ENCODE measurements around the gene AQP12B. TPM values are rescaled to one million over a fixed set of nuclear protein-coding genes. Genes with fewer than 3 reads are reported as not detected.

AQP12B gene
- total RNA-seq, 1 experiment from 2014 or later = not detected

DNA sequence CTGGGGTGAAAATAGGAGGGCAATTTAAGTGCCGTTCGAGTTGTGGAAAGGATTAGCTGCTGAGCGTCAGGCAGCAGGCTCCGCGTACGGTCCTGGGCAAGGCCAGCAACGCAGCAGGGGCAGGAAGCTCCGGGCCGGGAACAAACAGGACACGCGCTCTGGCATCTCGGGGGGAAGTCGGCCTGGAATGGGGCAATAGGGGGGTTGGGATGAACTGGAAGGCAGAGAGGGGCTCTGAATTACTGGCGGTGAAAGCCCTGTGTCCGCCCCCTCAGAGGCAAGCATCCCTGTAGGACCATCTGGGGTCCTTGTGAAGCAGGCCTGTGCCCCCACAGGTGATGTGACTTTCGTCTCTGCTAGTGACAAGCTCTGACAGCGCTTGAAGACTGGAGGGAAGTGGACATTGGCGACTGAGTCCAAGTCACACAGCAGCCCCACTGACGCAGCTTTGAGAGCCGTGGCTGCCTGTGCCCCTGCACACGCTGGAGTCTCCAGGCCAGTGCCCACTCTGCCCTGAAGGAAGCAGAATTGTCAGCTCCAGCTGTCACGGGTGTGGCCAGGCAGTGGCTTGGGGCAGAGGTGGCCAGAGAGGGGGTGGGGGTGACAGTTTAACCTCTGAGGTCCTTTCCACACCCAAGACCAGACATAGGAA is 35.1 kb downstream of the AQP12B start:
- no peak for DNase-seq
- Histone ChIP-seq H3K9me3 (0 out of 2 replicates have a peak, but pooled peaks cover 1% of the 10 kb centered on the region), H3K27me3 (peaks cover 22% of the 10 kb centered on the region), H3K36me3 (no peaks in the 10 kb centered on the region), H3K4me3 (no peak overlapping the region)

- Histone ChIP-seq H3K27me3 (peaks cover 17% of the 10 kb centered on the region; the same call in 1 of the 2 replicates), H3K4me3 (no peak overlapping the region), H3K36me3 (no peaks in the 10 kb centered on the region), H3K9me3 (0 out of 2 replicates have a peak, but pooled peaks cover 1% of the 10 kb centered on the region)
- DNase-seq = no peak
These were observed 35.7 kb downstream of the AQP12B start for GRCh38 chr2:240646900-240647502.

DNA sequence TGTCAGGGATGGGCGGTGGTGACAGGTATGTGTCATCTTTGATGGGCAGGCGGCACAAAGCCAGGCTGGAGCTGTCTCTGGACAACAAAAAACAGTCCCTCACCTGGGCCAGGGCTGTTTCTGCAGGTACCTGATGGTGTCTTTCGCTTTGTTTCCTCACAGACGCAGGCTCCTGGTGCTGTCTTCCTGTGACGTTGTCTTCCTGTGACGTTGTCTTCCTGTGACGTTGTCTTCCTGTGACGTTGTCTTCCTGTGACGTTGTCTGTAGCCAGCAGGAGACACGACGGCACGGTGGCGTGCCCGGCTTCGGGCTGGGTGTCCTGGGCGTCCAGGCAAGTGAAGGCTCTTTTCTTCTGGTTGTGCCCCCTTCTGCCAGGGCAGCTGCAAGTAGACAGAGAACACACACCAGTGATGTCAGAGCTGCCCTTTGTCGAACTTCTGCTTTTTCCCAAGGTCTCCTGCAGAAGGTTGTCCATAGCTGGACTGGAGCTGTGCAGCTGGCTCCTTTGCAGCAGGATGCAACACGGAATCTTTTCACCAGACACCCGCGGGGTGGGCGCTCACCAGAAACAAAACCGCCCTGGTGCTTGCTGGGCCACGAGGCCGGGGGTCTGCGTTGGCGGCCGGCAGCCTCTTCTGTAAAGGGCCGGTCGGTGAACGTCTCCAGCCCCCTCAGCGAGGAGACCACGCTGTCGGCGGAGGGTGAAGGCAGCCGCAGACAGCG is 36.3 kb downstream of the AQP12B start:
- DNase-seq = no peak
- Histone ChIP-seq H3K9me3 (0 out of 2 replicates have a peak, but pooled peaks cover under 1% of the 10 kb centered on the region), H3K4me3 (no peak overlapping the region), H3K27me3 (peaks cover 12% of the 10 kb centered on the region; the same call in 1 of the 2 replicates), H3K36me3 (no peaks in the 10 kb centered on the region)

DNA sequence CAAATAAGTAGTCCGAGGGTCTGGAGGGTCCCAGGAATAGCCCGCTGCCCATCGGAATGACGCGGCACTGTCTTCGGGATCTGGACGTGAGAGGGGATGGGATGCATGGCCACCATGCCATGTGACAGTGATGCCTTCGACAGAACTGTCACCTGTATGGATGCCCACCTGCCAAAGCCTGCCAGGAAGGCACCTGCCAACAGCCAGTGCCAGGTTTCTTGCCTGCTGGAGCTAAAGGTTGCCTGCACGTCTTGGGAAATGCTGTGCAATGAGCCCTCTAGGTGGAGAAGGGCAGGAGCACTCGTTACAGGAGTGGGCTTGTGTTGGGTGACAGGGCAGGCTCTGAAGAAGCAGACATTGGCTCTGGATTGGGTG is 36.9 kb downstream of the AQP12B start:
- Histone ChIP-seq H3K4me3 (no peak overlapping the region), H3K36me3 (no peaks in the 10 kb centered on the region), H3K9me3 (no peaks in the 10 kb centered on the region), H3K27me3 (peaks cover 10% of the 10 kb centered on the region; the same call in 1 of the 2 replicates)
- DNase-seq = no peak

DNA sequence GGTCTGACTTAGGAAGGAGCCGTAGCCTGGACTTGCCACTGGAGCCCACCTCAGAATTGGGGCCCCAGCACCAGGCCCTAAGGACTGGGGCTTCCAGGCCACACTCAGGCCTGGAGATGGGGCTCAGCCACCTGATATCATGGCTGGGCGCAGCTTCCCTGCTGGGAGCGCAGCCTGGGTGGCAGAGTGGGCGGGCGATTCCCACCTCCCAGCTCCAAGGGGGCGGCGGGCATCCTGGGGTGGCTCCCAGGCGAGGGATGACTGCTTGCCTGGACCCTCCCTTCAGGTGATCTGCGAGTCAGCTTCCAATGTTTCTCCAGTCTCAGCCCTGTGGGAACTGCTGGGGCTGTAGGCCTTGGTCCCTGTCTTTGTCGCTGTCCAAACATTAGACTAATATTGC is 37.3 kb downstream of the AQP12B start:
- DNase-seq = no peak
- Histone ChIP-seq H3K27me3 (peaks cover 8% of the 10 kb centered on the region; the same call in 1 of the 2 replicates), H3K4me3 (no peak overlapping the region), H3K9me3 (no peaks in the 10 kb centered on the region), H3K36me3 (no peaks in the 10 kb centered on the region)

- Histone ChIP-seq H3K27me3 (peaks cover 6% of the 10 kb centered on the region; the same call in 1 of the 2 replicates), H3K9me3 (no peaks in the 10 kb centered on the region), H3K4me3 (no peak overlapping the region), H3K36me3 (no peaks in the 10 kb centered on the region)
- DNase-seq = no peak
These were observed 37.8 kb downstream of the AQP12B start for GRCh38 chr2:240644859-240645301.

- Histone ChIP-seq H3K36me3 (no peaks in the 10 kb centered on the region), H3K9me3 (no peaks in the 10 kb centered on the region), H3K27me3 (no peaks in the 10 kb centered on the region; the same call in 1 of the 2 replicates), H3K4me3 (no peak overlapping the region)
- no peak for DNase-seq
These were observed 38.5 kb downstream of the AQP12B start for GRCh38 chr2:240644171-240644651.

DNA sequence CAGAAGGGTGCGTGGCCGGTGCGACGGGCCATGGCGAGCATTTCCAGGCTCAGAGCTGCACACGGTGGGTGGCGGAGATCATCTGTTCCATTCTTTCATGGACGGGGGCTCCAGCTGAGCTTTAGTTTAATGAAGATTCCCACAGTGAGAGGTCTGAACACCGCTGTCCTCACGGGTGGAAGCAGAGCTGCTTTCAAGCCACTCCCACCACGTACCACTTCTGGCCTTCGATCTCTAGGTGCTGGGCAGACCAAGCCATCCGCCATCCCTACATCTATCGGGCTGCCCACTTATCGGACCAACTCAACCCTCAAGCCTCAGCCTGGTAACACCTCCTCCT is 38.9 kb downstream of the AQP12B start:
- Histone ChIP-seq H3K4me3 (no peak overlapping the region), H3K9me3 (no peaks in the 10 kb centered on the region), H3K27me3 (peaks cover 3% of the 10 kb centered on the region; the same call in 1 of the 2 replicates), H3K36me3 (no peaks in the 10 kb centered on the region)
- DNase-seq = no peak

- DNase-seq = no peak
- no peaks in the 10 kb centered on the region for H3K9me3 ChIP-seq
- H3K27me3 ChIP-seq = peaks cover 3% of the 10 kb centered on the region; the same call in 1 of the 2 replicates
- no peaks in the 10 kb centered on the region for H3K36me3 ChIP-seq
- H3K4me3 ChIP-seq = no peak overlapping the region
These were observed 39.4 kb downstream of the AQP12B start for GRCh38 chr2:240643093-240643810.

DNA sequence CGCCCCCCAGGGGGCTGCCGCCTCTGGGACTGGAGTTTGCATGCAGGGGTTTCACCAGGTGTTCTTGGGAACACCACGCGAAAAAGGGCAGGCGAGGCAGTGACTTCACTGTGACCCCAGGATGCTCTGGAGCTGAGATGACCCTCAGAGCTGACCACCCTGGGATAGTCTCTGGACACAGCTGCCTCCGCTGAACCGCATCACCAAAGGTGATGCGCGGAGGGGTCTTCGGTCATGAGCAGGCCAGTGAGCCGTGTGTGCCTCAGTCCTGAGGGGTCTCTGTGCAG is 39.9 kb downstream of the AQP12B start:
- Histone ChIP-seq H3K9me3 (no peaks in the 10 kb centered on the region), H3K4me3 (no peak overlapping the region), H3K27me3 (peaks cover 3% of the 10 kb centered on the region; the same call in 1 of the 2 replicates), H3K36me3 (no peaks in the 10 kb centered on the region)
- DNase-seq = no peak

DNA sequence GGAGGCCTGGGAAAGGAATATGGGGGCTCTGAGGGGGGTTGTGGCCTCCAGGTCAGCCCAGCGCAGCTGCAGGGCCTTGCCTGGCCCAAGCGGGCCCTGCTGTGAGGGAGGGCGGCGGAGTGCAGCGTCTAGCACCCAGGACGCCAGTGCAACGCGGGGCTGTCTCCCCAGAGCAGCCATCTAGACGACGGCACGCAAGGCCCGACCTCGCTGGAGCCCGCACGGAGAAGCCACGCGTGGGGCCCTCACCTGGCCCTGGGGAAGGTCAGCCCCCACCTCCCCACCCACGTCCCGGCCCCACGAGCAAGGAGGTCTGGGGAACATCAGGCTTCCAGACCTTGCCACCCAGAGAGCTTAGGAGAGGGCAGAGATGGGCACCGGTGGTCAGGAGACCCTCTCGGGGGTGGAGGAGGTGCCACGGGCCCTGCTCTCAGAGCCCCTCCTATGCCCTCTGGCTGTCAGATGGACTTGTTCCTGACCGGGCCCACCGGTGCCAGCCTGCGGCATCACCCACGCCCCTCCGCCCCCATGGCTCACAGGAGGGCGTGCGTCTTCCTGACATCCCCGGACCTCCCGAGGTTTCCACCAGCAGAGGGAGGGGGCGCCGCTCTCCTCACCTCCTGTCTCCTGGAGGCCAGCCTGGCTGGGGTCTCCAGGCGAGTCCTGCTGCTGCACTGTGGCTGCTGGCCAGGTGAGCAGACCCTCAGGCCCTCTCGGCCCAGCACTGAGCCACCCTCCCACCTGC is 40.5 kb downstream of the AQP12B start:
- Histone ChIP-seq H3K9me3 (no peaks in the 10 kb centered on the region), H3K4me3 (no peak overlapping the region), H3K36me3 (no peaks in the 10 kb centered on the region), H3K27me3 (peaks cover 3% of the 10 kb centered on the region; the same call in 1 of the 2 replicates)
- DNase-seq = no peak

- Histone ChIP-seq H3K9me3 (no peaks in the 10 kb centered on the region), H3K4me3 (no peak overlapping the region), H3K27me3 (0 out of 2 replicates have a peak, but pooled peaks cover 3% of the 10 kb centered on the region), H3K36me3 (no peaks in the 10 kb centered on the region)
- peak; percentile 47 for DNase-seq
These were observed 41.7 kb downstream of the AQP12B start for GRCh38 chr2:240640939-240641338.

- H3K27me3 ChIP-seq = 0 out of 2 replicates have a peak, but pooled peaks cover 3% of the 10 kb centered on the region
- H3K36me3 ChIP-seq = no peaks in the 10 kb centered on the region
- H3K4me3 ChIP-seq = no peak overlapping the region
- no peaks in the 10 kb centered on the region for H3K9me3 ChIP-seq
- DNase-seq = no peak
These were observed 43.1 kb downstream of the AQP12B start for GRCh38 chr2:240639566-240639965.

DNA sequence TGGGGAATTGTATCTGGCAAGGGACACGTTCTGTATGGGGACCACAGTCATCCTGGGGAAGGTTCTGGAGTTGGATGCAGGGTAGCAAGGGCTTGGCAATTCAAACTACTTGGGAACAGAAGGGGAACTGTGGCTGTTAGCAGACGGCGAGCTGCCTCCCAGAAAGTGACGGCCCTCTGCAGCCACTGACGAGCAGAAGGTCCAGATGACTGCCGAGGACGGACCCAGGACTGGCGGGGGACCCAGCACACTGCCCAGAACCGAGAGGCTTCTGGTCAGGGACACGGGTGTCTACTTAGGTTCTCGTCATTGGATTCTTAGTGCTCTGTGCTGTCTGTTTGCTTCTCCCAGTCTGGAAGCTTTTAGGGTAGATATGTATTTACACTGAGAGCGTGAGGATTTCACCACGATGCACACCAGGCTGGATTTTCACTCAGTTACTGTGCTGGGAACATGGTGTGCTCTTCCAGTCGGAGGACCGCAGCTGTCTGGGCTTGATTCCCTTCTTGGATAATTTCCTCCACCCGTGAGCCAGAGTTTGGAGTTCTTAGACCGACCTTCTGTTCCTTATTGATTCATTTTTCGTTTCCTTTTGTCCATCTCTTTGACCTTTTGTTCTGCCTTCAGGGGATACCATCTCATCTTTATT is 44.0 kb downstream of the AQP12B start:
- DNase-seq = no peak
- Histone ChIP-seq H3K36me3 (no peaks in the 10 kb centered on the region), H3K4me3 (no peak overlapping the region), H3K9me3 (no peaks in the 10 kb centered on the region), H3K27me3 (0 out of 2 replicates have a peak, but pooled peaks cover 3% of the 10 kb centered on the region)

DNA sequence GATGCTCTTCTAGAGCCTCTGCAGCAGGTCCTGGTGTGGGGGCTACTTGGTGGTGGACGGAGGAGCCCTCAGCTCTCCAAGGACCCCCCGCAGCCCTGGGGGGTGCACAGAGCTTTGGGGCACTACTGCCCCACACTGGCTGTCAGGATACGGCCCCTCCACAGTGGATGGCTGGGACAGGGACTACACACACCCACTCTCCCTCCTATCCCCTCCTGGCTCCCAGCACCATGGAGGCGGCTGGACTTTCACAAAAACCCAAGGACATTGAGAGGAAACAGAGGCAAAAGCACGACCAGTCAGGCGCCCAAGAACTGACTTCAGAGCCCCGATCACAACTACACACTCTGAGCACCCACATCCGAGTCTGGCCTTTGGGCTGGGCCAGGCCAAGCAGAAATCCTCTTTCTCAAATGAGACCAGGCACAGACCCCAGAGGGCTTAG is 44.8 kb downstream of the AQP12B start:
- Histone ChIP-seq H3K36me3 (no peaks in the 10 kb centered on the region), H3K4me3 (no peak overlapping the region), H3K9me3 (no peaks in the 10 kb centered on the region), H3K27me3 (0 out of 2 replicates have a peak, but pooled peaks cover 3% of the 10 kb centered on the region)
- no peak for DNase-seq
